Testis (tissue), 3 donors: ENCODE results near the gene ARHGEF16. TPM values are rescaled to one million over a fixed set of nuclear protein-coding genes. Genes with fewer than 3 reads are reported as not detected.

ENCODE experiments used
- DNase-seq: peaks from one replicate; pipeline ENCODE4 v3.0.0-alpha.2; 2019
- H3K27ac ChIP-seq, 2 donors: fragments of 200-600 bp; sonication (generic); one replicate each; pipeline ENCODE4 v1.5.1; 2019
- H3K27me3 ChIP-seq: fragments of 200-600 bp; sonication (generic); one replicate; pipeline ENCODE4 v1.5.1; 2019
- H3K36me3 ChIP-seq: fragments of 200-600 bp; sonication (generic); one replicate; pipeline ENCODE4 v1.5.1; 2017; ENCODE audit warnings: low read depth; ENCODE audit errors: missing control alignments
- H3K4me1 ChIP-seq: fragments of 200-600 bp; sonication (generic); one replicate; pipeline ENCODE4 v1.5.1; 2019
- H3K4me3 ChIP-seq, 2 donors: fragments of 200-600 bp; sonication (generic); one replicate each; pipeline ENCODE4 v1.5.1; 2017 to 2019
- H3K9me3 ChIP-seq: fragments of 200-600 bp; sonication (generic); one replicate; pipeline ENCODE4 v1.5.1; 2017
- POLR2A ChIP-seq: fragments of 450-650 bp; IDR thresholded peaks from one replicate; pipeline ENCODE4 v1.6.1; 2017; ENCODE audit warnings: antibody characterized with exemption, mild to moderate bottlenecking, moderate library complexity
- WGBS, 2 donors: methylation state at CpG; one replicate each; pipeline ENCODE4 v1.1.5; 2018; 5-methylcytosine and 5-hydroxymethylcytosine counted together
- intact Hi-C: fragments of 100-400 bp; cut with DNase I; formaldehyde crosslinking; loops from one replicate; pipeline ENCODE4 v1.15.1; 2023; ENCODE audit warnings: low total_unique reads
- polyA plus RNA-seq: library from polyadenylated mRNA; stranded (reverse); fragments of 350-450 nt; fragmentation: Illumina TruSeq; extraction: RNeasy Lipid Tissue Mini Kit (QIAGEN cat#74804); gene quantifications from one replicate; pipeline ENCODE4 v1.2.3, GENCODE V29; 2014; ENCODE audit warnings: low read depth, low replicate concordance; ENCODE audit not compliant: insufficient read depth
- total RNA-seq, 2 donors: library from RNA; depleted of rRNA; stranded (reverse); fragments of >200 nt; gene quantifications; one replicate each; pipeline ENCODE4 v1.2.3, GENCODE V29; 2016
- TF ChIP-seq, protein P1 (sequence below), 3 experiments: fragments of 450-650 bp in 2 of 3; fragments of 200-600 bp in 1 of 3; sonication (generic) in 1 of 3; IDR thresholded peaks; one replicate each; pipeline ENCODE4 v1.5.1; 2016 to 2019; ENCODE audit warnings: antibody characterized with exemption in 3 of 3, mild to moderate bottlenecking in 2 of 3, moderate library complexity in 1 of 3

ARHGEF16 gene
- total and polyA plus RNA-seq, 3 donors from 2014 or later: 5.7 to 25.7 (median 17.1) TPM

- H3K4me3 ChIP-seq: no peak overlapping the region
- 91 to 94% methylated on average over 11 to 17 of the region's 19 CpGs for WGBS, 2 donors
- H3K36me3 ChIP-seq: no peaks in the 10 kb centered on the region
- H3K4me1 ChIP-seq: no peaks in the 10 kb centered on the region
- H3K9me3 ChIP-seq: no peaks in the 10 kb centered on the region
- DNase-seq: no peak
- no peak overlapping the region for H3K27ac ChIP-seq
- TF ChIP-seq, protein P1, sequence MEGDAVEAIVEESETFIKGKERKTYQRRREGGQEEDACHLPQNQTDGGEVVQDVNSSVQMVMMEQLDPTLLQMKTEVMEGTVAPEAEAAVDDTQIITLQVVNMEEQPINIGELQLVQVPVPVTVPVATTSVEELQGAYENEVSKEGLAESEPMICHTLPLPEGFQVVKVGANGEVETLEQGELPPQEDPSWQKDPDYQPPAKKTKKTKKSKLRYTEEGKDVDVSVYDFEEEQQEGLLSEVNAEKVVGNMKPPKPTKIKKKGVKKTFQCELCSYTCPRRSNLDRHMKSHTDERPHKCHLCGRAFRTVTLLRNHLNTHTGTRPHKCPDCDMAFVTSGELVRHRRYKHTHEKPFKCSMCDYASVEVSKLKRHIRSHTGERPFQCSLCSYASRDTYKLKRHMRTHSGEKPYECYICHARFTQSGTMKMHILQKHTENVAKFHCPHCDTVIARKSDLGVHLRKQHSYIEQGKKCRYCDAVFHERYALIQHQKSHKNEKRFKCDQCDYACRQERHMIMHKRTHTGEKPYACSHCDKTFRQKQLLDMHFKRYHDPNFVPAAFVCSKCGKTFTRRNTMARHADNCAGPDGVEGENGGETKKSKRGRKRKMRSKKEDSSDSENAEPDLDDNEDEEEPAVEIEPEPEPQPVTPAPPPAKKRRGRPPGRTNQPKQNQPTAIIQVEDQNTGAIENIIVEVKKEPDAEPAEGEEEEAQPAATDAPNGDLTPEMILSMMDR (IDR thresholded peaks at IDR 0.05): no peak
- TF ChIP-seq POLR2A: no peak
- intact Hi-C loops: no loop called here
- no peaks in the 10 kb centered on the region for H3K27me3 ChIP-seq
Measured at GRCh38 chr1:3497521-3497920, 43.1 kb downstream of the ARHGEF16 start.

DNA sequence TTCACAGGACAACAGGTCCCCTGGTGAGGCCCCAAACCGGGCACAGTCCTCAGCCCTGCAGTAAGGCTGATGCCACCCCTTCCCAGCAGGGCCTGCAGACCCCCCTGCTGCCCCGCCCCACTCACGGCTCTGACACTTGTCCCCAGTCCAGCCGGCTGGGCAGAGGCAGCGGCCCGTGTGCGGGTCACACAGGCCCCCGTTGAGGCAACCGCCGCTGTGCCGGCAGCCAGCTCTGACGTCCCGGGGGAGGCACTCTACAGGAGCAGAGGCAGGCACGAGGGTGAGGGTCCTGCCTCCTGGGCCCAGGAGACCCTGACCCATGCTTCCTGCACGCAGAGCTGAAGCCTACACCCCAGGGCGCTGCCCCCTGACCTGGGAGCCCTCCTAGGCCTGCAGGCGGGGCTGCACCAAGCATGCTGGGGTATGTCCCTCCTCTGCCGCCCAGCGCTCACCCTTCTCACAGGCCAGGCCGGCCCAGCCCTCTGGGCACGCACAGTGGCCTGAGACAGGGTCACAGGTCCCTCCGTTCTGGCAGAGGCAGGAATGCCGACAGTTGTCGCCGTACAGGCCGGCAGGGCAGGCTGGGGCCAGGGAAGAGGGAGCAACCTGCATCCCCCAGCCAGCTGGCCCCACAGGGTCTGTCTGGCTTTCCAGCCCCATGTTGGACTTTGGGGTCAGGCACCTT lies 43.9 kb downstream of the ARHGEF16 start:
- TF ChIP-seq, protein P1 (IDR thresholded peaks at IDR 0.05): no peak
- no peak for TF ChIP-seq POLR2A
- intact Hi-C loops: no loop called here
- DNase-seq: no peak
- no peaks in the 10 kb centered on the region for H3K27me3 ChIP-seq
- no peaks in the 10 kb centered on the region for H3K4me1 ChIP-seq
- H3K27ac ChIP-seq: no peak overlapping the region
- H3K4me3 ChIP-seq: no peak overlapping the region
- no peaks in the 10 kb centered on the region for H3K36me3 ChIP-seq
- H3K9me3 ChIP-seq: no peaks in the 10 kb centered on the region
- 83% methylated on average over 25 of the region's 26 CpGs; no CpG with 5 or more reads in 1 of the 2 donors for WGBS, 2 donors

GRCh38 chr1:3498986-3499385 lies 44.5 kb downstream of the ARHGEF16 start:
- Histone ChIP-seq H3K4me1 (no peaks in the 10 kb centered on the region), H3K9me3 (no peaks in the 10 kb centered on the region), H3K27ac (no peak overlapping the region), H3K36me3 (no peaks in the 10 kb centered on the region), H3K27me3 (no peaks in the 10 kb centered on the region), H3K4me3 (no peak overlapping the region)
- TF ChIP-seq, protein P1 (IDR thresholded peaks at IDR 0.05): no peak
- TF ChIP-seq POLR2A: no peak
- intact Hi-C loops: no loop called here
- WGBS, 2 donors: 94 to 95% methylated on average over 7 to 8 of the region's 8 CpGs
- no peak for DNase-seq

DNA sequence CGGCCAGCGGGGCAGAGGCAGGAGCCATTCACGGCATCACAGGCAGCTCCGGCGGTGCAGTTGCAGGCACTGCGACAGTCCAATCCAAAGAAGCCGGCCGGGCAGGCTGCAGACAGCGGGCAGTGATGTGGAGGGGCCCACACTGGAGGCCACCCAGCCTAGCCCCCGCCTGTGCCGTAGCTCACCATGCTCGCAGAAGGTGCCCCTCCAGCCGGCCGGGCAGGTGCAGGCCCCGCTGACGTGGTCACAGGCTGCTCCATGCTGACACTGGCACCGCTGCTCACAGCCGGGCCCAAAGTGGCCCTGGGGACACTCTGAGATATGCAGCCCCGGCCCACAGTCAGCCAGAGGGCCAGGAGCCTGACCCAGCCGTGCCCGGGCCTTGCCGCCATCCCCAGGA lies 45.1 kb downstream of the ARHGEF16 start:
- Histone ChIP-seq H3K36me3 (no peaks in the 10 kb centered on the region), H3K27me3 (no peaks in the 10 kb centered on the region), H3K27ac (no peak overlapping the region), H3K4me1 (no peaks in the 10 kb centered on the region), H3K4me3 (no peak overlapping the region), H3K9me3 (no peaks in the 10 kb centered on the region)
- DNase-seq: no peak
- 96% methylated on average over 9 of the region's 22 CpGs; no CpG with 5 or more reads in 1 of the 2 donors for WGBS, 2 donors
- TF ChIP-seq, protein P1 (IDR thresholded peaks at IDR 0.05): no peak
- no peak for TF ChIP-seq POLR2A
- intact Hi-C loops: no loop called here
